GM12865 (cell line): ENCODE measurements around the gene OSTM1.

Experiments used
- DNase-seq: peaks from one replicate; pipeline ENCODE4 v3.0.0; 2010; ENCODE audit warnings: low read depth
- H3K4me3 ChIP-seq: 2 replicates; pipeline ENCODE4 v1.5.1; 2011; ENCODE audit warnings: mild to moderate bottlenecking, low read depth, low read length, control low read depth
- TF ChIP-seq, protein P1 (sequence below): IDR thresholded peaks from 2 replicates; pipeline ENCODE4 v1.5.1; 2011; ENCODE audit warnings: low read length, control low read depth, low read depth, inconsistent platforms; ENCODE audit not compliant: insufficient read depth; ENCODE audit errors: missing control alignments

Gene OSTM1

DNA sequence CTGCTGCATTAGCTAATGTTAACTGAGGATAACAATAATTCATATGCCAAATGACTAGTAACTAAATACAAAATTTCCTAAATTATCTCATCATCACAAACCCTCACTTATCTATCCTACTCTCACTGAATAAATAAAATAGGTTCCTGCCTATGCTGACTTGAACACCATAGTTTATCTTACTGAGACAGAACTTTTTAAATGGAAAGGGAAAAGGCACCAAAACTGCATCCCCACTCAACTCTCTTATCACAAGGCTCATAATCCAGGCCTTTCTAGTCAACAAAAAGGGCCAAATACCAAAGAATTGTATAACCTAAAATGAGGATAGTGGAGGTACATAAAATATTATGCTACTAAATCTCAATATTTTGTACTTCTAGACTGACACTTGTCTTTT lies 23.1 kb downstream of the OSTM1 start:
- no peak overlapping the region for H3K4me3 ChIP-seq
- no peak for DNase-seq
- TF ChIP-seq, protein P1, sequence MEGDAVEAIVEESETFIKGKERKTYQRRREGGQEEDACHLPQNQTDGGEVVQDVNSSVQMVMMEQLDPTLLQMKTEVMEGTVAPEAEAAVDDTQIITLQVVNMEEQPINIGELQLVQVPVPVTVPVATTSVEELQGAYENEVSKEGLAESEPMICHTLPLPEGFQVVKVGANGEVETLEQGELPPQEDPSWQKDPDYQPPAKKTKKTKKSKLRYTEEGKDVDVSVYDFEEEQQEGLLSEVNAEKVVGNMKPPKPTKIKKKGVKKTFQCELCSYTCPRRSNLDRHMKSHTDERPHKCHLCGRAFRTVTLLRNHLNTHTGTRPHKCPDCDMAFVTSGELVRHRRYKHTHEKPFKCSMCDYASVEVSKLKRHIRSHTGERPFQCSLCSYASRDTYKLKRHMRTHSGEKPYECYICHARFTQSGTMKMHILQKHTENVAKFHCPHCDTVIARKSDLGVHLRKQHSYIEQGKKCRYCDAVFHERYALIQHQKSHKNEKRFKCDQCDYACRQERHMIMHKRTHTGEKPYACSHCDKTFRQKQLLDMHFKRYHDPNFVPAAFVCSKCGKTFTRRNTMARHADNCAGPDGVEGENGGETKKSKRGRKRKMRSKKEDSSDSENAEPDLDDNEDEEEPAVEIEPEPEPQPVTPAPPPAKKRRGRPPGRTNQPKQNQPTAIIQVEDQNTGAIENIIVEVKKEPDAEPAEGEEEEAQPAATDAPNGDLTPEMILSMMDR = no peak

GRCh38 chr6:108039681-108040080 lies 34.9 kb downstream of the OSTM1 start:
- no peak for DNase-seq
- TF ChIP-seq, protein P1 = no peak

GRCh38 chr6:108036884-108037283 lies 37.7 kb downstream of the OSTM1 start:
- TF ChIP-seq, protein P1 = no peak
- DNase-seq = no peak
- no peak overlapping the region for H3K4me3 ChIP-seq

More at GRCh38 chr6:108039681-108040080, 34.9 kb downstream of the OSTM1 start:
- H3K4me3 ChIP-seq = no peak overlapping the region

GRCh38 chr6:108031968-108032367 lies 42.6 kb downstream of the OSTM1 start:
- no peak for DNase-seq
- no peak overlapping the region for H3K4me3 ChIP-seq
- TF ChIP-seq, protein P1 = no peak

DNA sequence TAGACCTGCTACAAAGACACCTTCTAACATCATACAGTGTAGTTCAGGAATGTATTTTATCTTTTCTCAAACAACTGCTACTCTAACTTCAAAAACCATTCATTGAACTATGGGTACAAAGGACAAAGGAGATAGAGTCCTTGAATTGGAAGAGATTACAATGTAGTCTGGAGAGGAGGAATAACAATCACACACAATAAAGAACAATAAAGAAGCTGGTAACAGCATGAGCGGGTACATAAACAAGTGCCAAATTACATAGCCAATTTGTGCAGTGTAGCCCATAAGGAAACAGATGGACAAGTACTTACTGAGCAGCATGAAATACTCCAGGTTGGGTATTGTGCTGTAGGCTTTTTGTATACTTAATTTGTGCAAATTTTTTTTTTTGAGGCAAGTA lies 44.3 kb downstream of the OSTM1 start:
- TF ChIP-seq, protein P1 = no peak
- no peak overlapping the region for H3K4me3 ChIP-seq
- DNase-seq = no peak

DNA sequence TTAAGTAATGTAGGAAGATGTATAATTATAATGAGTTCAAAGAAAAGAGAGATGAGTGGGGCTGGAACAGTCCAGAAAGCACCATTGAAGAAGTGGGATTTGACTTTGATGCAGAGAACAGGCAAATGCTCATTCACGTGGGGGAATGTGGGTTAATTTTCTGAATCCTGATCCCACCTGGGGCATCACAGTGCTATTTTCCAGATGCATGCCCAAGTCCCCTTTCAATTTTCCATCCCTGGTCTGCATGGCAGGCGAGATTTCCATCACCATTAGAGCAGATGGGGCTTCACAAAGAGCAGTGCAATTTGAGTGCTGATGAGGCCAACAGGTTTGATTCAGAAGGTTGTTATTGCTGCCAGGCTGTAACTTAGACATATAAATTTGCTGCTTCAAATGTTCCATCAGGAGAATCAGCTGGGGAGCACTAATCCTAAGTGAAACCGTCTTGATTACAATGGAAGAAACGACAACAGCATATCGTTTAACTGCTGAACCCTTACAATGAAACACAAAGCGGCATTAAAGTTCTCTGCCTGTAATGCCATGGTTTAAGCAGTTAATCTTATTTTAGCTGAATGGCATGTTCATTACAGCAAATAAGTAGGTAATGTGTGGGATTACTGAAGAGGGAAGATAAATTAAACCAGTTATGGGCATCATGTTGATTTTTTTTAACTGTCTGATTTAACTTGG lies 45.2 kb downstream of the OSTM1 start:
- TF ChIP-seq, protein P1 = no peak
- DNase-seq = no peak
- H3K4me3 ChIP-seq = no peak overlapping the region

GRCh38 chr6:108027594-108027993 lies 46.9 kb downstream of the OSTM1 start:
- TF ChIP-seq, protein P1 = no peak
- no peak for DNase-seq
- no peak overlapping the region for H3K4me3 ChIP-seq
